Activated T-helper 1 cell treated with anti-CD3 and anti-CD28 coated beads, Interleukin-2, amount 50 U/mL, for 16 hours (primary cell): Measurements from ENCODE around the gene NHERF2.

ENCODE experiments used
- DNase-seq, 2 donors: peaks; one replicate each; pipeline ENCODE4 v3.0.0-alpha.2; 2020; ENCODE audit warnings: low read depth in 1 of 2, low spot score in 1 of 2

Gene NHERF2

GRCh38 chr16:2039274-2040031 lies 12.8 kb downstream of the NHERF2 start:
- no peak for DNase-seq

GRCh38 chr16:2040041-2040786 lies 13.5 kb downstream of the NHERF2 start:
- no peak for DNase-seq

DNA sequence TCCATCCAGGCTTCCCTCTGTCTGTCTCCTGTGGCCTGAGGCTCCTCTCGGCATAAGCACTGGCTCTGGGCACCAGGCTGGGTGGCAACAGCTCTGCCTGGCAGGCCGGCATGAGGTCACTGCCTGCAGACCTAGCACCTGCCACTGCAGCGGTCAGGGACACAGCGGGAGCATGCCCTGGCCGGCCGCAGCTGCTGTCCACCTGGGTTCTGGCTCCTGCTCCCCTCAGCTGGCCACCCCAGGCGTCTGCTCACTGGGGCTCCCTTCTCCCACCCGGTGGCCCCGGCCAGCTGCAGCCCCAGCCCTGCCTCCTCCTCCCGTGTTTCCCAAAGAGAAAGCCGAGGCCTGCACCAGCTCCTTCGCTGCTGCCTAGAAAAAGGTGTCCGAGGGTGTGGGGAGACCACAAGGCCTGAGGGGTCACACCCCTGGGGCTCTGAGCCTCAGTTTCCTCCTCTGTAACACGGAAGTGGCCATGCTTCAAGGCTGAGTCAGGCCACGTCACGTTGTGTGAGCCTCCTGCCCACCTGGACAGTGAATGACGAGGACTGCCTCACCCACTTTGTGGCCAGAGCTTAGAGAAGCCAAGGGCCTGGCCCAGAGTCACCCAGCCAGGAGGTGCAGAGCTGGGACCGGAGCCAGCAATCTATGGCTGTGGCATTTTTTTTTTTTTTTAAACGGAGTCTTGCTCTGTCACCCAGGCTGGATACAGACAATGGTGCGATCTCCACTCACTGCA lies 14.3 kb downstream of the NHERF2 start:
- DNase-seq: no peak

DNA sequence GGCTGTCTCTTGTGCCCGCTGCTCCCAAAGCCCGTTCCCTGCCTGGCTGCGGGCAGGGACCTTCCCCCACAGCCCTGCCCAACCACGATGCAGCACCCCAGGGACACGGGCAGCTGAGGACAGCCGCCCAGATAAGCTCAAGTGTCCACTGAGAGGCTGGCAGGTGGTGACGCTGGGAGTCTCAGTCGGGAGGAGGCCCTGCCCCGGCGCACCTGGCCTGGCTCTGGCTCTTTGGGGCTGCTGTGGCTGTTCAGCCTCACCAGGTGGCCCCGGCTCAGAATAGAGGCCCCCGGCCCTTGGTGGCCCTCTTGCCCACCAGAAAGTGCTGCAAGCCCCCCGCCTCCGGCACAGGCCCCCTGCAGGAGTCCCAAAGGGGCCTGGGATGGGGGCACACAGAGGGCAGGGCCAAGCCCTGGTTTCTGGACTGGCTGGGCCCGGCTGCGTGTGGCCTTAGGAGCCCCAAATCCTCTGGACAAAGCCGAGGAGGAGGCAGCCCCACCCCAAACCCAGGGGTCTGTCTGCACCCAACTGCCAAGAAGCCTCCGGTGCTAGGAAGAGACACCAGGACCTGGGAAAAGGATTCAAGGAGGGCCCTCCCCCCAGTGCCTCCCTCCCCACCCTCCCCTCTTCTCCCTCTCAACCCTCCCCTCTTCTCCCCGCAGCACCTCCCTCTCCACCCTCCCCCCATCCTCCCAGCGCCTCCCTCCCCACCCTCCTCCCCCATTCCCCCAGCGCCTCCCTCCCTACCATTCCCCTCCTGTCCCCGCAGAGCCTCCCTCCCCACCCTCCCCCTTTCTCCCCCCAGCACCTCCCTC lies 15.7 kb downstream of the NHERF2 start:
- DNase-seq: no peak

- no peak for DNase-seq
Observed at GRCh38 chr16:2042986-2043666, 16.4 kb downstream of the NHERF2 start.

GRCh38 chr16:2043667-2044451 lies 17.2 kb downstream of the NHERF2 start:
- no peak for DNase-seq

DNA sequence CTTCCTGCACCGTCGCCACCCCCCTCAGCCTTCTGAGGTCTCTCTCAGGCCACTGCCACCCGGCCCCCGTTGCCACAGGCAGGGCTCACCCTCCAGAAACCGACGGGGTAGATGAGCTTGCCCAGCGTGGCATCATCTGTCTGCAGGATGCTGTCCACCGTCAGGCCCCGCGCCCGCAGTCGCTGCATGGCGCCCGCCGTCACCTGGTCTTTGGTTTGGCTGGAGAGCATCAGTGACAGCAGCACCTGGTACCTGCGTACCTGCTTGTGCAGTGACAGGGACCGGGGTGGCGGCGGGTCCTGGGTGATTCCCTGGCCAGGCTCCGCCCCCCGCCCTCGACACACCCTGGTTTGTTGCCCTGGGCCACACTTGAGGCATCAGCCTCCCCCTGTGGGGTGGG lies 17.8 kb downstream of the NHERF2 start:
- no peak for DNase-seq

- no peak for DNase-seq
Observed at GRCh38 chr16:2045965-2046892, 19.5 kb downstream of the NHERF2 start.

DNA sequence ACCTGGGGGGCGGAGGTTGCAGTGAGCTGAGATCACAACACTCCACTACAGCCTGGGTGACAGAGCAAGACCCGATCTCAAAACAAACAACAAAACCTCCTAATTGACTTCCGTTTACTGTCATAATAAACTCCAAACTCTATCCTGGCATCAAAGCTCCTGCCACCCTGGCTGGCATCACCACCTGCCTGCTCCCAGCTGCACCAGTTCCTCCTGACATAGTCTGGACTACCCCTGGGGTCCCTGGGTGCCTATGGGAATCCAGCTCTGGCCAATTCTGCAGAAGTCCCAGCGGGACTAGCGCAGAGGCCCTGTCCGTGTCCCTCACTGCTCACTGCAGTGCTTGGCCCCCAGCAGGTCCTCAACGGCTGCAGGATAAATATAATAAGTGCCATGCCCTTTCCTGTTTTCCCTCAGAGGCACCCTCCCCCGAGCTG lies 20.2 kb downstream of the NHERF2 start:
- no peak for DNase-seq

DNA sequence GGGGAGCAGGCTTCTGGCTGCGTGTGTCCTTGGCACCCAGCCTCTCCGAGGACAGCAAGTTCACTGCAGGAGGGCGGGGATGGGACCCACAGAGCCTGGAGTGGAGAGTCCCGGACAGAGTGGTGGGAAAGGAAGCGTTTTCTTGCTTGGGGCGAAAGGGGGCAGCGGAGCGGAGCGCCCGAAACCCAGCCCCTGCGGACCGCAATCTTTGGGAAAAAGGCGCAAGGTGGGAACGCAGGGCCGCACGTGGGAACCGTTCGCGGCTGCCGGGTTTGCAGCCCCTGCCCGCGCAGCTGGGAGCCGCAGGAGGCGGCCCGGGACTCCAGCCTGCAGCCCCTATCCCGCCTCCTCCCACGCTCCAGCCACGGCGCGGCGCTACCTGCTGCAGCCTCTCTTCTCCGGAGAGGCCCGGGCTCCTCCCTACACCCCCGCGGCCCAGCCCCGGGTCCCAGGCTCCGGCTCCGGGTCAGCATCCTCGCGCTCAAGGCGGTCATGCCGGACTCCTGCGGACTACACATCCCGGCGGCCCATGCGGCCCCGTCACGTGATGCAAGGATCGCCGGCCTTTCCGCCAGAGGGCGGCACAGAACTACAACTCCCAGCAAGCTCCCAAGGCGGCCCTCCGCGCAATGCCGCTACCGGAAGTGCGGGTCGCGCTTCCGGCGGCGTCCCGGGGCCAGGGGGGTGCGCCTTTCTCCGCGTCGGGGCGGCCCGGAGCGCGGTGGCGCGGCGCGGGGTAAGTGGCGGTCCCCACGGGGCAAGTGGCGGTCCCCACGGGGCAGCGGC lies 20.8 kb downstream of the NHERF2 start, which contains the start of the genes NTHL1 and TSC2:
Gene NTHL1 (minus strand): TSS at position 505 of the 786 bp plus-strand sequence. CDS start 11 bp downstream, at position 494.
Gene TSC2 (plus strand): TSS at position 656 of the 786 bp plus-strand sequence. CDS start 631 bp downstream, outside the sequence.
- peak; percentile 81 to 91 for DNase-seq

- no peak for DNase-seq
Observed at GRCh38 chr16:2048116-2048543, 21.4 kb downstream of the NHERF2 start.

DNA sequence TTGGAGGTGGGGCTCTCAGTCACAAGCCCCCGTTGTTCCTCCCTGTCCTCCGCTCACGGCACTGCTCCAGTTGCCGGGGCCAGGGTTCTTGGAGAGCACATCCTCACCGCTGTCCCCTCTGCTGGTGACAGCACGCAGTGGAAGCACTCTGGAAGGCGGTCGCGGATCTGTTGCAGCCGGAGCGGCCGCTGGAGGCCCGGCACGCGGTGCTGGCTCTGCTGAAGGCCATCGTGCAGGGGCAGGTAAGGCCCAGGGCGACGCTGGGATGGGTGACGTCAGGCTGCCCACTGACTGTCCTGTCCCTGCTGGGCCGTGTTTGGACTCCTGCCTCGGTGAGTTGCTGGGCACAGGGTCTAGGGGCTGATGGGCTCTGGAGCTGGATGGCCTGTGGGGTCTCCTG lies 26.5 kb downstream of the NHERF2 start:
- DNase-seq: no peak

- DNase-seq: no peak
Observed at GRCh38 chr16:2053897-2054296, 27.2 kb downstream of the NHERF2 start.

DNA sequence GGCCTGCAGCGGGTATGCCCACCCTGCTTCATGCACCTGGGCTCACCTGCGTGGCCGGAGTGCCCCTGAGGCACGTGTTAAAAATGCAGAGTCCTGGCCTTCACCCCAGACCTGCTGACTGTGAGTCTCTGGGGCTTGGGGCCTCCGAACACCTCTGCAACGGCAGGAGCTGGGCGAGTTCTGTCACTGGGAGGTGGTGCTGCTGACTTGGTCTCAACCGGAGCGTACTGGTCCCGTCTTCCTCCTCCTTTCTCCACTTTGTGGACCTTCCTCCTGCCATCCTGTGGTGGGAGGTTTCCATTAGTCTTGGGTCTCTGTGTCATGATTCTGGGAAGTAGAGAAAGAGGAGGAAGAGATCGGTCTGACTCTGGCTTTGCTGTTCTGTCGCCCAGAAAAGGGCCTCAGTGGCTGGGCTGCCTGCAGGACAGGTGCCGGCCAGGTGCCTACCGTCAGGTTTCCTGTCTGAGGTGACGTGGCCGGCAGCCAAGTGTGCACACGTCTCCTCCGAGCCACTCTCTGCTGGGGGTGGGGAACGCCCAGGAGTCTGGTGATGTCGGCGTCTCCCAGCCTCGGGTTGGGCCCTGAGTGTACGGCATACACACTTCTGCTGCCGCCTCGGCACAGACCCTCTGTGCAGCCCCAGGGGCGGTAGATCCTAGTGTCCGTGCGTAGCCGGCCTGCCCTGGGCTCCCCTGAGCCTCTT lies 28.0 kb downstream of the NHERF2 start:
- no peak for DNase-seq

GRCh38 chr16:2056077-2056476 lies 29.4 kb downstream of the NHERF2 start:
- no peak for DNase-seq

GRCh38 chr16:2056681-2057407 lies 30.1 kb downstream of the NHERF2 start:
- DNase-seq: no peak
